Loucy (cell line): ENCODE data around the gene KCNF1.

ENCODE experiments used
- EZH2phosphoT487 ChIP-seq: fragments of 200-600 bp; IDR thresholded peaks from 2 replicates; pipeline ENCODE4 v1.6.1; 2018; ENCODE audit warnings: antibody characterized with exemption, mild to moderate bottlenecking, moderate library complexity, borderline replicate concordance
- TF ChIP-seq, protein P1 (sequence below): fragments of 200-600 bp; sonication (generic); conservative IDR thresholded peaks from 2 replicates; pipeline ENCODE4 v1.5.1; 2014; ENCODE audit warnings: mild to moderate bottlenecking, antibody characterized with exemption, low read length

DNA sequence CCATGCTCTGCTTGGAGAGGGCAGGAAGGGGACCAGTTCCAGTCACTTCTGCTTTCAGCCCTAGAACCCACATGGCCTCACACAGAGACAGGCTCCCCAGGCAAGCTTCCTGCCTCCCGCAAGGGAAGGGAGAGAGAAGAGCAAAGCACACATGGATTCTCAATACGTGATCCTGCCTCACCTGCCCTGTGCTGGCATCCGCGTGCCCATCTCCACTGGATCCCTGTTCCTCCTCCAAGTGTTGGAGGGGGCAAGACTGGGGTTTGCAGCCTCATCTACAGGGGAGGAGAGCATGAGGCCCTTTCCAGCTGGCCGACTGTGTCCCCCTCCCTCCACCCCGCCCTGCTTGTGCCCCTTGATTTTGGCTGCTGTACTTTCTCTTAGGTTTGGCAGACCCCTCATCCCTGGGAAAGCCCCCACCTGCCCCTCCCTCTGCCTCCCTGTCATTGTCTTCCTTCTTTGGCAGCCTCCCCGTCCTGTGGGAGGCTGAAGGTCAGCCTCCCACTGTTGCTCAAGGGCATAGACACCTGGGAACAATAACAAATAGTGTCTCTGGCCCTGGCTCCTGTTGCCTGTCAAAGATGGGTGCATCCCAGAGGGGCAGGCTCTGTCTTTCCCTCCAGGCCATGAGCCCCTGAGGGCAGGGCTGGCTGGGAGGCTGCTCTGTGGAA lies 22.7 kb downstream of the KCNF1 start:
- TF ChIP-seq, protein P1, sequence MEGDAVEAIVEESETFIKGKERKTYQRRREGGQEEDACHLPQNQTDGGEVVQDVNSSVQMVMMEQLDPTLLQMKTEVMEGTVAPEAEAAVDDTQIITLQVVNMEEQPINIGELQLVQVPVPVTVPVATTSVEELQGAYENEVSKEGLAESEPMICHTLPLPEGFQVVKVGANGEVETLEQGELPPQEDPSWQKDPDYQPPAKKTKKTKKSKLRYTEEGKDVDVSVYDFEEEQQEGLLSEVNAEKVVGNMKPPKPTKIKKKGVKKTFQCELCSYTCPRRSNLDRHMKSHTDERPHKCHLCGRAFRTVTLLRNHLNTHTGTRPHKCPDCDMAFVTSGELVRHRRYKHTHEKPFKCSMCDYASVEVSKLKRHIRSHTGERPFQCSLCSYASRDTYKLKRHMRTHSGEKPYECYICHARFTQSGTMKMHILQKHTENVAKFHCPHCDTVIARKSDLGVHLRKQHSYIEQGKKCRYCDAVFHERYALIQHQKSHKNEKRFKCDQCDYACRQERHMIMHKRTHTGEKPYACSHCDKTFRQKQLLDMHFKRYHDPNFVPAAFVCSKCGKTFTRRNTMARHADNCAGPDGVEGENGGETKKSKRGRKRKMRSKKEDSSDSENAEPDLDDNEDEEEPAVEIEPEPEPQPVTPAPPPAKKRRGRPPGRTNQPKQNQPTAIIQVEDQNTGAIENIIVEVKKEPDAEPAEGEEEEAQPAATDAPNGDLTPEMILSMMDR = no peak
- no peak for TF ChIP-seq EZH2phosphoT487
